Embryonic facial prominence (tissue), 1 donor: Measurements from ENCODE around the gene MYPN.
"Not testable (repeated sequence)": the region's sequence is repeated elsewhere in the genome, so short reads cannot be mapped to it uniquely, and the experiment has no call there.

Experiments used
- DNase-seq: peaks from one replicate; pipeline ENCODE4 v3.0.0-alpha.2; 2016; ENCODE audit errors: extremely low spot score

The MYPN gene

DNA sequence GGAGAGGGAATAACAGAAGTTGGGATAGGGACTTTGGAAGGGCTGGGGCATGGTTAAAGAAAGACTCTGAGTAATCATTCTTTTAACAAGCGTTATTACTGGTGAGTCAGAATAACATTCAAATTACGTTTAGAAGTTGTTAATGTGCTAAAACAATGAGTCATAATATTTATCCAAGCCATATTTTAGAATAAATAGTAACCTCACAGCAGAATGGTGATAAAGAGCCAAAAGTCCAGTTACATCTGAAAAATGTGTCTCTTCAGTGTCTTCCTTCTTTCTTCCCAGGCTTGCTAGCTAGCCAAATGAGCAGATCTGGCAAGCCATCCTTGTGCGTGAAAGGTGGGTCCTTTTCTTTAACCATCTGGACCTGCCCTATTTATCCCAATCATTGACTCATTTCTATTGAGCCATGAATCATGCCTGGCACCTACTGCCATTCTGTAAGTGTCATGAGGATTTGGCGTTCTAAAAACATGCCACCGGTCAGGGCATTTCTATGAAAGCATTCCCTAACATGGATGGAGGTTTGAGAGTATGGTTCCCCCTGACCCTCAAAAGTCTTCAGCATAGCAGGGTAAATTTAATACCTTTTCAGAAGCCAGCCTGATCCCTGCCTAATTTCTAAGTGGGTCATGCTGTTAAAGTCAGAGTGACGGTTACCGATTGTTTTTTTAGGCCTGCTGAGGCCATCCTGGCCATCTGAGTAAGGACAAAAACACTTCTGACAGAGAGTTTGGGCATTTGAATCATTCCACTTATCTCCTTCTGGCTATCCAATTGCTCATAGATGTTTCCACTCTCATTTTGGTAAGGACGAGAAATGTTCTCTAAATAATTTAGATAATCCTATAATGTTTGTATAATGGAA is 26.9 kb downstream of the MYPN start:
- DNase-seq = no peak

DNA sequence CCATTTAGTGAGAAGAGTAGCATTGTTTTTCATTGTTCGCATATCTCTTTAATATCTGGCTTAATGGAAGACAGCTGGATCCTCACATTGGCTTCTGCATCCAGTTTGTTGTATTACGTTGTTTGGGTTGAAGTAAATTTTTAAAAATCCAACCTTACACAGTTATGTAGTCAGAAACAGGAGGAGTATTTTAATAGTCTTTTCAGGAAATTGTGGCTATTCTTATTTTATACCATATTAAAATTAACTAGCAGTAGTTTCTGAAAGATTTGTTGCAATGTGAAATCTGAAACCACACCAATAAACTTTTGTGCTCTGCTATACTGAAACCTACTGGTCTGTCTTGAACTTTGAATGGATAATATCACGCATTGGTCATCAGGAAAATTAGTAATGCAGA is 27.9 kb downstream of the MYPN start:
- no peak for DNase-seq

DNA sequence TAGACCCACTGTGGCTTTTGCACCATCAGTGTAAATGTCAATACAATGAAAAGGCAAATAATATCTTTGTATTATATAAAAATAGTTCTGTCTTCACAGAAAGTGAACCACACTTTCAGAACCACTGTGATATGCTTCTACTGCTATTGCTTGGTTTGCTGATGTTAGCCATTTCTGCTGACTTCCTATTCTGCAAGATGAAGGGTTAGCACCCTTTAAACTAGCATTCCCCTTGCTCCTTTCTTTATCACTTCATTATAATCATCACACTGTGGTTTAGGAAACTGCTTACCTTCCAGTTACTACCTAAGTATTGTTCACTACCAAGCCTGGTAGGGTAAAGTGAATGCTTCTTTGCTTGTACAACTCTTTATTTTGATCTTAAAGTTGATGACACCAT is 29.2 kb downstream of the MYPN start:
- no peak for DNase-seq

DNA sequence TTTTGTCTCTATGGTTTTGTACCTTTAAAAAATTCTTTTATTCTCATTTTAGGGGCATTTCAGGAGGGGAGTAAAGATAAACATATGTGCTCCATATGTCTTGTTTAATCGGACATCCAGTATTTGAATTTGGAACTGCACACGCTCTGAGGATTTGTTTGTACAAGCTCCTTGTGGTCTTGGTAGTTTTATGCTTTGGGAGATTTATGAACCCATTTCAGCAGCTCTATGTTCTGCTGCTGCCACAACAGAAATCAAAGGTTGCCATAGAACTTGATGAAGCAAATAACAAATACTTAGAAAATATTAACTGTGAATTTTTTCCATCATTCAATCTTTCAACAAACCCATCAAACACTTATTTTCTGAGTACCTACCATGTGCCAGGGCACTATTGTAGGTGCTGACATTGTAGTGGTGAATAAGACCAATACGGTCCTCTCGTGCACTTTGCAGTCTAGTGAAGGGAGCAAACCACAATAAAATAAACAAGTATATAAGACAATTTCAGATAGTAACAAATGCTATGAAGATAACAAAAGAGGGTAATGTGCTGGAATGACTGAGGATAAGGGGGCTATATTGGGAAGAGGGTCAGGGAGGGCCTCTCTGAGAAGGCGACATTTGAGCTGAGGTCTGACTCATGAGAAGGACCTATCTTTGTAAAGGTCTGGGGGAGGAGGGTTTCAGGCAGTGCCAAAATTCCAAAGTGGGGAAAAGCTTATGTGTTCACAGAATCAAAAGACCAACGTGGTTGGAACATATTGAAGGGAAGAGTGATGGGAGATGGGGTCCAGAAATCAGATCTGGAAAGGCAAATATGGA is 30.4 kb downstream of the MYPN start:
- DNase-seq = no peak

DNA sequence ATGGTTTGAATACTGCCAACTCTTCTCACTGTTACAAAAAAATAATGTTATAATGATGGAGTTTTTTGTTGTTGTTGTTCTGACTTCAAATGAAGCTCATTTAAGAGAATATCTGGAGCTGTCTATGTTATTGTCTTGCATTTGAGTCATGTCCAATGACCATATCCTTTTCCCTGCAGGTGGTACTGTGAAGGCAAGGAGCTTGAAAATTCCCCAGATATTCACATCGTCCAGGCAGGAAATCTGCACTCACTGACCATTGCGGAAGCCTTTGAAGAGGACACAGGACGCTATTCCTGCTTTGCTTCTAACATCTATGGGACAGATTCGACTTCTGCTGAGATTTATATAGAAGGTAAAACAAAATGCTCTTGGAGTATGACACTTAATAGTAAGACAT is 33.5 kb downstream of the MYPN start:
- DNase-seq = no peak

DNA sequence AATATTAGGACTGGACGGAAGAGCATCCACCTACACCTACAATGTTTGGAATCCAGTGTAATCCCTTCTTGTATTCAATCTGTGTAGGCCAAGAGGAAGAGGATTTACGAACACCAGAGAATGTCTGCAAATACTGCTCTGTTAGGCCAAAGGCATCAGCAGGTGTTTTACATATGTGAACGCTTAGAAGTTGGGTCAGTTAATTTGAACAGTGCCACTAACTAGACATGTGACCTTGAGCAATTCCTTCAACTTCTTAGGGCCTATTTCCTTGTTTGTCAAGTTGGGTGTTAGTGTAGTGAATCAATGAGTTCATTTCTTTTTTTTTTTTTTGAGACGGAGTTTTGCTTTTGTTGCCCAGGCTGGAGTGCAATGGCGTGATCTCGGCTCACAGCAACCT is 35.4 kb downstream of the MYPN start:
- DNase-seq = no peak

DNA sequence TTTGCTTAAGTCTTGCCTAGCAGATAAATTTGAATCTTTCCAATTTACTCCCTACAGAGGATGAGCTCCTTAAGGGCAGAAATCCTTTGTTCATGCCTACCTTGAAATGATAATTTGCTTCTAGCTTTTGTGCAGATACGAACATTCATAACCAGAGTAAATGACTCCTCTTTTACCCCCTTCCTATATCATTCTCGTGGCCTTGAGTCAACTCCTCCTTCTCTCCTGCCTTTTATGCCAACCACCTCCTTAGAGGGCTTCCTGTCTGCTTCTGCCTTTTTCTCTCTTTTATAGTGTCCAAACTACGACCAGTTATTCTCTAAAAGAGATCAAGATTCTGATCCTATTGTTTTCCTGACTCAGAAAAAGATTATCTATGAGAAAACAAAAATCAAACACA is 36.4 kb downstream of the MYPN start:
- DNase-seq = no peak

DNA sequence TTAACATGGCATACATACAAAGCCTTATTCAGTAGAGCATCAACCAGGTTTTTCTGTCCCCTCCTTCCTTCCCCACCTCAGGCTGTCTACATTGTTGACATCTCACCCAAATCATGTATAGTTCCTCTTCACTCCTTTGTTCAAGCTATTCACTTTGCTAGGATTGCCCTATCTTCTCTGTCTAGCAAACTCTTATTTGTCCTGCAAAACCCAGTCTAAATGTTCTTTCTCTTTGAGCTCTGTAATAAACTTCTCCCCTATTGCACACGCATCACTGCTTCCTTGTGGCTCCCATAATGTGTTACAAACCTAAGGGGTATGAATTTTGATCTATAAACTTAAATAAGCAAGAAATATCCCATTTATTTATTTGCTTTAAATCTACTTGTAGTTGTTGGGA is 36.8 kb downstream of the MYPN start:
- no peak for DNase-seq

DNA sequence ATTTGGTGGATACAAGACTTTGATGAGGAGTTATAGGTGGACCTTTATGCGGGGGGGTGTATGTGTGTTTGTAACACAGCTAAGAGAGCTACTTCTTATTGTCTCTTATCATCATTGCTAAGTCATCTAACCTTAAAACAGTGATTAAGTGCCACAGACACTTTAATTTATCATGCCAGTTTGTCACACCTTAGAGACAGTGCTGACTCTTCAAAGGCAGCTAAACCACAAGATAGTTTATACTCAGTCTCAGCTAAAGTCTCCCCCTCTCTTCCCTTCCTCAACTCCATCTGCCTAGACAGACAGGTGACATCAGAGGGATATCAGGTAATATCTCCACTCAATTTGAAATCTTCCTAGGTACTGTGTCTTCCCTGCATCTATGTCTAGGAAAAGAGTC is 42.2 kb downstream of the MYPN start:
- no peak for DNase-seq

DNA sequence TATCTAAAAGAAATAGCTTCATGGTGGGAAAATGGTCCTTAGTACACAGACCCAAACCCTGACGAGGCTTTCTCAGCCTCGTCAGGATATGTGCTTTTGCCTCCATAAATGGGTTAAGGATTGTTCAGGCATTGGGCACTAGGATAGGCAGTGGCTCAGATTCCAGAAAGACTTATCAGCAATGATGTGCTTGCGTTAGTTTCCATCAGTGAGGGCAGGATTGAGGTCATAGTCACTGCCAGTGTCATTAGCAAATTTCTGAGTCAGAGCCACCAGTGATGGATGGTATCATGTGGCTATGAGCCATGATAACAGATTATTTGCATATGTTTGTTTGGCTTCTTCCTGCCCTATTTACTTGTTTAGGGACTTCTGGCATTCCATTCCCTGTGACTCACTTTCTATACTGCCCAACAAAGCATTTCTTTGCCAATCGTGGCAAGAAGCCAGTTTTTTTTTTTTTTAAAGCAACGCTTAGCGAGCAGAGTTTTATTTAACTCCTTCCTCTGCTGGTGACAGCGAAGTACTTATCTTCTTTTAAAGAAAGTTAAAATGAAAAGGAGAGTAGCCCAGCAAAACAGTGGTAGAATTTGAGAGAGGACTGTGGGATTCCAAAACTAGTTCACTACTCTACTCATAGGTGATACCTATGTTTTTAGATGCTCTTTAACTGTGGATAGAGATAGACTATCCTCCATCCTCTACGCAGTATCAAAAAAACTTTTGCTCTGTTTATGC is 44.4 kb downstream of the MYPN start:
- peak; percentile 74 for DNase-seq

DNA sequence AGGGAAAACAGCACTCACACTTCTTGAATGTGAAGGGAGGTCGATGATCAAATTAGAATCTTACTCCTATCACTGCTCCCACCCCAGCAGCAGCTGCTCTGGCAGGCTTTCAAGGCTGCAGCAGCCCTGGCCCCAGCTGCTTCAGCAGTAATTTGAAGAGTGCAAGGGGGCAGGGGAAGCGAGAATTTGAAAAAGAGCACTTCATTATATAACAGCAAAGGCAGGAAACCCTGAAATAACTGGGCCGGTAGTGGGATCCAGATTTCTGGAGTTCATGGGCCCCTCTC is 44.9 kb downstream of the MYPN start:
- no peak for DNase-seq

DNA sequence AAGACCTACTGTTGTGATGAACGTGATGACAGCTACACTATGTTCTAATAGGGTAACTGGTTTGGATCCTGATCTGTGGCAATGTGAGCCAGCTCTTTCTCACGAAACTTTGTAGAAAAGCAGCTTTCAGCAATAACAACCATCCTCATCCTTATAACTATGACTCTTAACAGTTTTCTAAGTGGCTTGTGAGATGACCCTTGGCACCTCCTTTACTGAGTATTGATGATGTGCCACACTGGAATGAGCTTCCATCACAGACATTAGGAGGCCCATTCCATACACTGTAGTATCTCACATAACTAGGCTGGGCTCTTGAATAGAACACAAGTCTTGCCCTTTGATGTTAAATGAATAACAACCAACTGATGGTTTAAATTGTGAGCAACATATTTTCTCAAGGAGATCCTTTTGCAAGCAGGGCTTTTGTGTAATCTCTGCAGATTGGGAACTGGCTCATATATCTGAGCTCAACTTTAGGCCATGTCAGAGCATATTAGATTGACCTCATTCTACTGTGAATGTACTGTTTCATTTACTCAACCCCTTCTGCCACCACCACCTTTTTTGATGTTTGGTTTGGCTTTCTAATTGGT is 46.4 kb downstream of the MYPN start:
- DNase-seq = no peak

DNA sequence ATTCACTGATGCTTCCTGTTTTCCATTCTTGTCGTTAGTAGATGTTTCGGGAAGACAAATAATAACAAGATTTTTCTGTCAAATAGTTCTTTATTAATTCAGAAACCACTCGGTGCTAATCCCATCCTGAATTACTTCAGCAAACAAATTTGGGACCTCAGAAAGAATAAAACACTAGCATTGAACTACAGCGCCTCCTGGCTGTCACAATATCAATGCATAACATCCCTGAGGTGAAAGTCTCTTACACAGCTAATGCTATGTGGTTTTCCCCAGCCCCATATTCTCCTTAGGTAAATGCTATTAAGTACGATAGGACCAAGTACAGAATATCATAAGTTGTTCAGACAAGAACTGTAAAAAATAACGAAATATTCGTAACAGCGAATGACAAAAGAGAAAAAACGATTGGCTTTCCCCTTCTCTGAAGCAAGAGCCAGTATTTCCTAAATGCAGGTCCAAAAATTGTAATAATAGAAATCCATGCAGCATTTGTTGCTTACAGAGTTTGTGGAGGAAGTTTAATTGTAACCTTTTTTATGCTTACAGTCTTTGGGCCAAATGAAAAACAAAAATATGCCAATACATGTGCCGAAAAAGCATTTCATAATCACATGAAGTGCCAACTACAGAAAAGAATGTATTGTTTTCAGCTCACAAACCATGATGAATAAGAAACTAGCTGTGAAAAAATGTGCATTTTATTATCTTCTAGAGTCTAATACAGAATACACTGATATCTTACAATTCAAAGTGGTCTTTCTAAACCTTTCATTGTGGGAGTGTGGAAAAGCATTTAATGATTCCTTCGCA is 47.3 kb downstream of the MYPN start:
- no peak for DNase-seq

DNA sequence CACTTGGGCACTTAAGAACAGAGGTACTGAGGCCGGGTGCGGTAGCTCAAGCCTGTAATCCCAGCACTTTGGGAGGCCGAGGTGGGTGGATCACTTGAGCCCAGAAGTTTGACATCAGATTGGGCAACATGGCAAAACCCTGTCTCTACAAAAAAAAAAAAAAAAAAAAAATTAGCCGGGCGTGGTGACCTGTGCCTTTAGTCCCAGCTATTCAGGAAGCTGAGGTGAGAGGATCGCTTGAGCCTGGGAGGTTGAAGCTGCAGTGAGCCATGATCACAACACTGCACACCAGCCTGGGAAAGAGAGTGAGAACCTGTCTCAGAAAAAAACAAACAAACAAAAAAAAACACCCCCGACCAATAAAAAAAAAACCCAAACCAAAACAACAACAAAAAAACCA is 48.2 kb downstream of the MYPN start:
- DNase-seq = not testable (repeated sequence)

DNA sequence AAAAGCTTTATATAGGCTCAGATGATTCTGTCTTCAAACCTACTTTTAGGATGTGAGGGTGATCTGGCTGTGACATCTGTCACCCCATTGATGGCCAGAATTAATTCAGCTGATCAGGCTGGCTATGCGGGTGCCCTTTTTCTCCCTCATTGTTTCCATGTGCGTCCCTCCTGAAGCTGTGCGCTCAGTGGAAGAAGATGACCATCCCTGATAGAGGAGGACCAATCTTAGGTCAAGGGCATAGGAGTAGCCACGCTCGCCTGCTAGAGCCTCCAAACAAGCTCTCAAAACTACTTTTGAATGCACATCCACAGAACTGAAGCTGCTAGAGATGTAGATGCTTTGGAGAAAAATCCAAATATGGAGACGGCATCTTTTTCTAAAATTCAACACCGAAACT is 48.7 kb downstream of the MYPN start:
- DNase-seq = no peak

DNA sequence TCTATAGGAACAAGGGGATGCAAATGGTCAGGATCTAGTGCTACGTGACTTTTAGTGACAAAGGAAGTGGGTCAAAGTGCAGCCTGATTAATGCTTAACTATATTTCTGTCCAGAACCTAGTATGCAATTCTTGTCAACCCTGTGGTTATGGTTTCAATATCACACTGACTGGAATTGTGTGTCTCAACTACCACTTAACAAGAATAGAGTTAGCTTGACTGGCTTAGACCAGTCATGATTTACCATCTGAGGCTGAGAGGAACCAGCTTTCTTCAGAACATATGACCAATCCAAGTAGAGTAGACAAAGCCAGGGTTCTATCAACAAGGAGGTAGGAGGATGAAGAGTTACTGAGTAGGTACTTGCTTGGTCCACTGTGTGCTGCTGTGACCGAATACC is 54.4 kb downstream of the MYPN start:
- DNase-seq = no peak

DNA sequence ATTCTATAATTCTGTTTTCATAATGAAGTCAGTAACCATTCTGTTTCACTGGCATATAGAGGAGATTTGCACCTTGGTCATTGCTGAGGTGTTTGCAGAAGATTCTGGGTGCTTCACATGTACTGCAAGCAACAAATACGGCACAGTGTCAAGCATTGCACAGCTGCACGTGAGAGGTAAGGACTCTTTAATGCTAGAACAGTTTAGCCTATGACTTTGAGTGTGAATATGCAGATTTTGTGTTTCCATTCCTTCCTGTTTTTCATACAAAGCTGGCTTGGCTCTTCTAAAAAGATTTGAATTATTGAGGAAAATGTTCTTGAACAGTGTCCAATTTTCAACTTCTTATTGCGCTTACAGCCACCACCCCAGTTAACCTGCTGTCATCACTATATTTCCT is 56.4 kb downstream of the MYPN start:
- no peak for DNase-seq

DNA sequence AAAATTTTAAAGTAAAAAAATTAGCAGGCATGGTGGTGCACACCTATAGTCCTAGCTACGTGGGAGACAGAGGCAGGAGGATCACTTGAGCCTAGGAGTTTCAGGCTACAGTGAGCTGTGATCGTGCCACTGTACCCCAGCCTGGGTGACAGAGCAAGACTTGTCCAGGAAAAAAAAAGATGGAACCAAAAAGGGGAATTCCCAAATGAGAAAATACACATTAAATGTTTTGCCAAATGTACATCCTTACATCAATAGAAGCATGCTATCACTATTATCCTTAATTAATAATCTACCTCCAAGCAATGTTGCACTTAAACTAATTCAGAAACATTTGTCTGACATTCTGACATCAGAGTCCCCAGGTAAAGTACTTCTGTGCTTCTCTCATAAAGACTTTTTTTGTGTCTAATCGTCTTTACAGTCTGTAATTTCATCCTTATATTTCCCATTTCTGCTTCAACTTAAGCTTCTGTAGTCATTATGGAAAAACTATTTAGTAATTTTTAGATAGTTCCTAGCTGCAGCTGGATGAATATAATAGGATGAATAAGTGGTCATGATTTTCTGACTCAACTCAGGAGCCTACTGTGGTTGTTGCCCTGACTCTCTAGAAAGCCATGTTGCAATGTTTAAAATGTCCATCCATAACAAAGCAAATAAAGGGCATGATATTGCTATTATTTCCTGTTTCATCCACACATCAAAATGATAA is 57.7 kb downstream of the MYPN start:
- no peak for DNase-seq

DNA sequence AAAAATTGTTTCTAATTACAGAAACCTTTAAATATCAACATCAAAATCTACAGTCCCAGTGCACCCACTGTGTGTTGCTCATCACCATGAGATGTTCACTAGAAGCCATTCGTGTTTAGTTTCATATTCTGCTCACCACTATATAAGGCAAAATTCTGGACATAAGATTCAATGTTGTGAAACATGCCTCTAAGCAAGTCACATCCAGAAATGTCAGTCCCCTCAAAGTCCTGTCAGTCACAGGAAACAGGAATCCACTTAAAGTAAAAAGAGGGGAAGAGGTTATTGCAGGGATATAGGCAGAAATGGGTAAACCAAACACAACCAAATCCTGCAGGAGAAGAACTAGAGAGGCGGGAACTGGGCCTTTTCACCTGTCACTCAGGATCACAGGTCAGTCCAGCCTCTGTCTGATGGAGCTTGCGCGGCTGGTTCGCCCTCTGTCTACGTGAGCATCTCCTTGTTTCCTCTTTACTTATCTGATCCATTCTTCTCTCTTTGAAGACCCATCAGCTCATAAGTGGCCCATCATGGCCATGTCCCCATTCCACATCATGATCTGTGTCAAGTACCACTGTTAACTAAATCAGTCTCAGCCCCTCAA is 58.4 kb downstream of the MYPN start:
- DNase-seq = no peak

DNA sequence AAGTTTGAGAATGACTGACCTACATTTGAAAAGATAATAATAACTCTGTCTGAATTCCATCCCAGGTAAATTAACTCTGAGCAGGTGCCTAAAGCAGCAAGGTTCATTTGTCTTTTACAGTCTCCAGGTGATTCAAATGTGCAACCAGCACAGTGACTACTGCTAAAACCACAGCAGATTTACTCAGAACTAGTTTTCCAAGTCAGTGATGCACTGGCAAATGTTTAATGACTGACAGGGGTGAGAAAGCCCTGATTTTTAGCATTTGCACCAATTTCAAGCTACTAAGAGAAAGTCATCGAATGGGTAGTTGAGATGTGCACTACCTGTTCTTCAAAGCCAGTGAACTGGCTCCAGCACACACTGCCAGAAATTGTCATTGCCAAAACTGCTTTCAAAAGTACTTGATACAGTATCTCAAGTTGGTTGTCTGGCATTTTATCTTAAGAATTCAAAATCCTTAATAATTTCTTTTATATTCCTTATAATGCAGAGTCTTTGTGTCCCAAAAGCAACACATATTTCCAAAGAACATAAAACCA is 62.3 kb downstream of the MYPN start:
- no peak for DNase-seq
